Duodenal mucosa (tissue), 2 donors: Measurements from ENCODE around the gene LTBP2.
A peak's percentile ranks its signal among the peaks of the same experiment; 100 is the strongest.

Experiments
- H3K27ac ChIP-seq: one replicate; pipeline ENCODE4 v1.7.0; 2013; ENCODE audit warnings: low read depth, low read length
- H3K27me3 ChIP-seq, 2 donors: one replicate each; pipeline ENCODE4 v1.7.0; 2013; ENCODE audit warnings: low read length in 2 of 2, control low read depth in 1 of 2; ENCODE audit not compliant: insufficient read depth in 2 of 2, control insufficient read depth in 1 of 2
- H3K36me3 ChIP-seq, 2 donors: one replicate each; pipeline ENCODE4 v1.7.0; 2013; ENCODE audit warnings: low read length in 2 of 2, control low read depth in 1 of 2; ENCODE audit not compliant: insufficient read depth in 2 of 2, control insufficient read depth in 1 of 2
- H3K4me1 ChIP-seq, 2 donors: one replicate each; pipeline ENCODE4 v1.7.0; 2013; ENCODE audit warnings: low read length in 2 of 2, control low read depth in 1 of 2; ENCODE audit not compliant: insufficient read depth in 2 of 2, control insufficient read depth in 1 of 2
- H3K4me3 ChIP-seq, 2 donors: one replicate each; pipeline ENCODE4 v1.7.0; 2013; ENCODE audit warnings: low read length in 2 of 2, low read depth in 1 of 2
- H3K9ac ChIP-seq, 2 donors: one replicate each; pipeline ENCODE4 v1.7.0; 2013; ENCODE audit warnings: low read length in 2 of 2, low read depth in 1 of 2
- H3K9me3 ChIP-seq, 2 donors: one replicate each; pipeline ENCODE4 v1.7.0; 2013; ENCODE audit warnings: low read length in 2 of 2, control low read depth in 1 of 2; ENCODE audit not compliant: control insufficient read depth in 1 of 2

LTBP2 gene

GRCh38 chr14:74554742-74555362 lies 57.2 kb downstream of the LTBP2 start:
- Histone ChIP-seq H3K27me3 (peaks cover 0 to 2% of the 10 kb centered on the region in 2 donors), H3K9ac (no peak overlapping the region), H3K27ac (no peak overlapping the region), H3K4me1 (no peaks in the 10 kb centered on the region), H3K4me3 (no peak overlapping the region), H3K9me3 (no peaks in the 10 kb centered on the region), H3K36me3 (no peaks in the 10 kb centered on the region)

GRCh38 chr14:74552623-74553022 lies 59.4 kb downstream of the LTBP2 start:
- no peak overlapping the region for H3K27ac ChIP-seq
- H3K27me3 ChIP-seq: peaks cover 0 to 2% of the 10 kb centered on the region in 2 donors
- H3K4me1 ChIP-seq: no peaks in the 10 kb centered on the region
- H3K4me3 ChIP-seq: peak overlapping the region in 1 of 2 donors; percentile 15
- no peaks in the 10 kb centered on the region for H3K36me3 ChIP-seq
- no peak overlapping the region for H3K9ac ChIP-seq
- no peaks in the 10 kb centered on the region for H3K9me3 ChIP-seq

- Histone ChIP-seq H3K9me3 (no peaks in the 10 kb centered on the region), H3K4me3 (no peak overlapping the region), H3K27me3 (peaks cover 0 to 2% of the 10 kb centered on the region in 2 donors), H3K27ac (peak overlapping the region; percentile 2), H3K9ac (no peak overlapping the region), H3K36me3 (no peaks in the 10 kb centered on the region), H3K4me1 (no peaks in the 10 kb centered on the region)
These were observed 60.3 kb downstream of the LTBP2 start for GRCh38 chr14:74551431-74552371.

GRCh38 chr14:74551001-74551400 lies 61.0 kb downstream of the LTBP2 start:
- no peaks in the 10 kb centered on the region for H3K36me3 ChIP-seq
- no peak overlapping the region for H3K4me3 ChIP-seq
- H3K9ac ChIP-seq: no peak overlapping the region
- no peaks in the 10 kb centered on the region for H3K4me1 ChIP-seq
- no peak overlapping the region for H3K27ac ChIP-seq
- H3K9me3 ChIP-seq: no peaks in the 10 kb centered on the region
- peaks cover 0 to 2% of the 10 kb centered on the region in 2 donors for H3K27me3 ChIP-seq

- Histone ChIP-seq H3K27ac (no peak overlapping the region), H3K27me3 (peaks cover 0 to 2% of the 10 kb centered on the region in 2 donors), H3K9me3 (no peaks in the 10 kb centered on the region), H3K4me3 (no peak overlapping the region), H3K4me1 (no peaks in the 10 kb centered on the region), H3K9ac (no peak overlapping the region), H3K36me3 (no peaks in the 10 kb centered on the region)
These were observed 62.0 kb downstream of the LTBP2 start for GRCh38 chr14:74550071-74550470.

GRCh38 chr14:74549588-74549987 lies 62.4 kb downstream of the LTBP2 start:
- no peaks in the 10 kb centered on the region for H3K4me1 ChIP-seq
- H3K27me3 ChIP-seq: peaks cover 0 to 2% of the 10 kb centered on the region in 2 donors
- H3K36me3 ChIP-seq: no peaks in the 10 kb centered on the region
- H3K9ac ChIP-seq: no peak overlapping the region
- no peak overlapping the region for H3K4me3 ChIP-seq
- H3K9me3 ChIP-seq: no peaks in the 10 kb centered on the region
- no peak overlapping the region for H3K27ac ChIP-seq

- Histone ChIP-seq H3K9ac (no peak overlapping the region), H3K36me3 (no peaks in the 10 kb centered on the region), H3K9me3 (no peaks in the 10 kb centered on the region), H3K27ac (no peak overlapping the region), H3K4me3 (no peak overlapping the region), H3K4me1 (no peaks in the 10 kb centered on the region), H3K27me3 (peaks cover 0 to 2% of the 10 kb centered on the region in 2 donors)
These were observed 63.2 kb downstream of the LTBP2 start for GRCh38 chr14:74548881-74549280.

- H3K9me3 ChIP-seq: no peaks in the 10 kb centered on the region
- no peak overlapping the region for H3K4me3 ChIP-seq
- peaks cover 0 to 2% of the 10 kb centered on the region in 2 donors for H3K27me3 ChIP-seq
- no peaks in the 10 kb centered on the region for H3K36me3 ChIP-seq
- no peaks in the 10 kb centered on the region for H3K4me1 ChIP-seq
- H3K9ac ChIP-seq: no peak overlapping the region
- H3K27ac ChIP-seq: no peak overlapping the region
These were observed 64.6 kb downstream of the LTBP2 start for GRCh38 chr14:74547331-74547927.

- Histone ChIP-seq H3K4me1 (no peaks in the 10 kb centered on the region), H3K4me3 (no peak overlapping the region)
These were observed 65.6 kb downstream of the LTBP2 start for GRCh38 chr14:74546416-74546815.

GRCh38 chr14:74545386-74545785 lies 66.7 kb downstream of the LTBP2 start:
- Histone ChIP-seq H3K36me3 (no peaks in the 10 kb centered on the region), H3K9ac (no peak overlapping the region), H3K27me3 (no peaks in the 10 kb centered on the region), H3K4me1 (no peaks in the 10 kb centered on the region), H3K9me3 (no peaks in the 10 kb centered on the region), H3K4me3 (no peak overlapping the region), H3K27ac (no peak overlapping the region)

More at GRCh38 chr14:74546416-74546815, 65.6 kb downstream of the LTBP2 start:
- Histone ChIP-seq H3K36me3 (no peaks in the 10 kb centered on the region), H3K27me3 (peaks cover 0 to 2% of the 10 kb centered on the region in 2 donors), H3K9ac (no peak overlapping the region), H3K9me3 (no peaks in the 10 kb centered on the region), H3K27ac (no peak overlapping the region)
